HepG2 (cell line): ENCODE measurements around the gene AEN. TPM values are rescaled to one million over a fixed set of nuclear protein-coding genes. Genes with fewer than 3 reads are reported as not detected.

Experiments used
- DPF2 ChIP-seq: sonication (generic); formaldehyde crosslinking; IDR thresholded peaks from 2 replicates; pipeline ENCODE4 v1.4.0; 2020; ENCODE audit warnings: mild to moderate bottlenecking, low read depth, missing genetic modification reagents, borderline replicate concordance
- GATA4 ChIP-seq: sonication (generic); IDR thresholded peaks from 2 replicates; pipeline ENCODE4 v1.6.1; 2016; ENCODE audit warnings: antibody characterized with exemption, low read depth, borderline replicate concordance
- GATAD1 ChIP-seq: IDR thresholded peaks from 2 replicates; pipeline ENCODE4 v1.6.1; 2016; ENCODE audit warnings: missing genetic modification reagents, missing compliant biosample characterization
- HOXA7 ChIP-seq: sonication (generic); formaldehyde crosslinking; IDR thresholded peaks from 2 replicates; pipeline ENCODE4 v1.8.1; 2022; ENCODE audit warnings: mild to moderate bottlenecking, missing genetic modification reagents, moderate library complexity
- KAT7 ChIP-seq: IDR thresholded peaks from 2 replicates; pipeline ENCODE4 v1.6.1; 2018; ENCODE audit warnings: borderline replicate concordance, missing compliant biosample characterization
- MAFG ChIP-seq: sonication (generic); formaldehyde crosslinking; IDR thresholded peaks from 2 replicates; pipeline ENCODE4 v1.5.1; 2020; ENCODE audit warnings: mild to moderate bottlenecking, missing genetic modification reagents
- NCOA2 ChIP-seq: sonication (generic); formaldehyde crosslinking; IDR thresholded peaks from 2 replicates; pipeline ENCODE4 v1.8.0; 2022; ENCODE audit warnings: inconsistent platforms
- PITX1 ChIP-seq: sonication (generic); formaldehyde crosslinking; IDR thresholded peaks from 2 replicates; pipeline ENCODE4 v1.5.1; 2020; ENCODE audit warnings: mild to moderate bottlenecking, missing genetic modification reagents
- PPARG ChIP-seq: conservative IDR thresholded peaks from 2 replicates; pipeline ENCODE4 v1.6.1; 2016; ENCODE audit warnings: missing biosample characterization, missing genetic modification reagents
- RAD21 ChIP-seq: fragments of 450-650 bp; formaldehyde crosslinking; IDR thresholded peaks from 2 replicates; pipeline ENCODE4 v1.5.0; 2020; ENCODE audit warnings: mild to moderate bottlenecking
- SCMH1 ChIP-seq: sonication (generic); formaldehyde crosslinking; IDR thresholded peaks from 2 replicates; pipeline ENCODE4 v1.9.0; 2021; ENCODE audit warnings: missing genetic modification reagents, mild to moderate bottlenecking, borderline replicate concordance
- SMARCE1 ChIP-seq: fragments of 450-650 bp; IDR thresholded peaks from 2 replicates; pipeline ENCODE4 v1.6.1; 2017; ENCODE audit warnings: borderline replicate concordance
- STAG1 ChIP-seq: sonication (generic); formaldehyde crosslinking; IDR thresholded peaks from 2 replicates; pipeline ENCODE4 v1.4.0; 2020; ENCODE audit warnings: missing genetic modification reagents
- ZNF557 ChIP-seq: sonication (generic); formaldehyde crosslinking; IDR thresholded peaks from 2 replicates; pipeline ENCODE4 v1.4.0; 2020; ENCODE audit warnings: missing genetic modification reagents
- ZNF766 ChIP-seq: sonication (generic); formaldehyde crosslinking; IDR thresholded peaks from 2 replicates; pipeline ENCODE4 v1.5.0; 2020; ENCODE audit warnings: missing genetic modification reagents, borderline replicate concordance
- ZNF781 ChIP-seq: sonication (generic); formaldehyde crosslinking; IDR thresholded peaks from 2 replicates; pipeline ENCODE4 v1.5.1; 2020; ENCODE audit warnings: borderline replicate concordance, mild to moderate bottlenecking, missing genetic modification reagents; ENCODE audit errors: not compliant biosample characterization
- polyA plus RNA-seq, 8 experiments: library from polyadenylated mRNA; depleted of rRNA in 3 of 8; stranded (reverse) in 7 of 8; unstranded in 1 of 8; fragments of >200 nt; fragmentation: Illumina TruSeq in 4 of 8; extraction: Trizol in 4 of 8; gene quantifications; 2 replicates each; pipeline versions ENCODE4 v1.2.1 to v1.2.3, GENCODE V29; 2011 to 2016; ENCODE audit warnings: low read depth in 4 of 8, missing spikeins in 1 of 8, mixed read lengths in 1 of 8; ENCODE audit not compliant: insufficient read depth in 1 of 8
- total RNA-seq, 5 experiments: library from RNA; depleted of rRNA; stranded (reverse); fragments of >200 nt; fragmentation: Illumina TruSeq; extraction: Trizol; gene quantifications; 2 replicates each; pipeline ENCODE4 v1.2.3, GENCODE V29; 2016; ENCODE audit warnings: low read depth in 1 of 5
- TF ChIP-seq, protein P1 (sequence below): sonication (generic); formaldehyde crosslinking; IDR thresholded peaks from 2 replicates; pipeline ENCODE4 v1.4.0; 2020; ENCODE audit warnings: missing genetic modification reagents
- TF ChIP-seq, protein P2 (sequence below): sonication (generic); formaldehyde crosslinking; IDR thresholded peaks from 2 replicates; pipeline ENCODE4 v1.5.0; 2020; ENCODE audit warnings: mild to moderate bottlenecking, missing genetic modification reagents, borderline replicate concordance
- TF ChIP-seq, protein P3 (sequence below): sonication (generic); formaldehyde crosslinking; conservative IDR thresholded peaks from 2 replicates; pipeline ENCODE4 v1.4.0; 2020; ENCODE audit warnings: missing genetic modification reagents
- TF ChIP-seq, protein P4 (sequence below): sonication (generic); formaldehyde crosslinking; conservative IDR thresholded peaks from 2 replicates; pipeline ENCODE4 v1.4.0; 2020; ENCODE audit warnings: missing genetic modification reagents
- TF ChIP-seq, protein P5 (sequence below): IDR thresholded peaks from 2 replicates; pipeline ENCODE4 v1.6.1; 2016

Gene AEN
- total and polyA plus RNA-seq, 2 of the 13 experiments (the other 11 are each of a cell fraction or from before 2014, with no cell fraction given): 51.3 to 118 TPM

DNA sequence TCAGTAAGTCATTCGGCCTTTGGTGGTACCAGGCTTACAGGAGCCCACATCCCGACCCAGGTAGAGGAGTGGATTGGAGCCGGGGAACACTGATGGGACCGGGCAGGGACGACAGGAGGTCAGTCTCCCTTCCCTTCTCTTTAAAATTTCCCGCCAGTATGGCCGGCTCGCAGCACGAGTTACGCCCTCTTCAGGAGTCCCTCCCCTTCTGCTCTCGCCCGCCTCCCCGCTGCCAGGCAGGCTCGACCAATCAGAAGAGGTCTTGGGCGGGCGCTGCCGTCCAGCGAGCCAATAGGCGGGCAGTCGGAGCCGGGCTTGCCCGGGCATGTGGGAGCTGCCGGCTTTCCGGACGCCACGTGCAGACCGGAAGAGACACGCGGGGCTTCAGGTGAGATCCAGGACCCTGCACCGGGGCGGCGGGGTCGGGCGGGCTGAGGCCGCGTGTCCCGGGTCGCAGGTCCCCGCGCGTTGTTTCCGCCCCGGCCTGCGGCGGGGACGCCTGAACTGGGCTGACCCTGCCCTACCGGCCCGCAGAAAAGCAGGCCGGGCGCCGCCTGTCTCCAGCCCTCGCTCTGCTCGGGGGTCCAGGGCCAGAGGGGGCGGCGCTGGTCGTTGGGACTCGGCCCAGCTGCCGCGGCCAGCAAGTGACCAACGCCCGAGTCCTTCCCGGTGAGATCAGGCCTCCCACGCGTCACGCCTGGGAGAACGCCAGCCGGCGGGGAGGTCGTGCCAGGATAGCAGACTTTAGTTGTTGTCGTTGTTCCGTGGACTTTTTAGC, at the start of gene AEN (continued):
- TF ChIP-seq, protein P1, sequence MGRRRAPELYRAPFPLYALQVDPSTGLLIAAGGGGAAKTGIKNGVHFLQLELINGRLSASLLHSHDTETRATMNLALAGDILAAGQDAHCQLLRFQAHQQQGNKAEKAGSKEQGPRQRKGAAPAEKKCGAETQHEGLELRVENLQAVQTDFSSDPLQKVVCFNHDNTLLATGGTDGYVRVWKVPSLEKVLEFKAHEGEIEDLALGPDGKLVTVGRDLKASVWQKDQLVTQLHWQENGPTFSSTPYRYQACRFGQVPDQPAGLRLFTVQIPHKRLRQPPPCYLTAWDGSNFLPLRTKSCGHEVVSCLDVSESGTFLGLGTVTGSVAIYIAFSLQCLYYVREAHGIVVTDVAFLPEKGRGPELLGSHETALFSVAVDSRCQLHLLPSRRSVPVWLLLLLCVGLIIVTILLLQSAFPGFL (CRISPR knock-in tag): no peak
- TF ChIP-seq PPARG (CRISPR knock-in tag) (no peak; the same call in 1 of the 2 replicates), SMARCE1 (no peak), HOXA7 (CRISPR knock-in tag) (no peak), GATA4 (no peak), DPF2 (CRISPR knock-in tag) (no peak), GATAD1 (CRISPR knock-in tag) (no peak; the same call in none of the 2 replicates), STAG1 (no peak), MAFG (no peak), PITX1 (peak; percentile 48; the same call in 1 of the 2 replicates), NCOA2 (CRISPR knock-in tag) (peak; percentile 21; the same call in 1 of the 2 replicates), SCMH1 (CRISPR knock-in tag) (no peak), ZNF557 (CRISPR knock-in tag) (no peak), RAD21 (peak; percentile 42), ZNF781 (CRISPR knock-in tag) (no peak), ZNF766 (peak; percentile 93), KAT7 (peak; percentile 59; the same call in 1 of the 2 replicates)
- TF ChIP-seq, protein P2, sequence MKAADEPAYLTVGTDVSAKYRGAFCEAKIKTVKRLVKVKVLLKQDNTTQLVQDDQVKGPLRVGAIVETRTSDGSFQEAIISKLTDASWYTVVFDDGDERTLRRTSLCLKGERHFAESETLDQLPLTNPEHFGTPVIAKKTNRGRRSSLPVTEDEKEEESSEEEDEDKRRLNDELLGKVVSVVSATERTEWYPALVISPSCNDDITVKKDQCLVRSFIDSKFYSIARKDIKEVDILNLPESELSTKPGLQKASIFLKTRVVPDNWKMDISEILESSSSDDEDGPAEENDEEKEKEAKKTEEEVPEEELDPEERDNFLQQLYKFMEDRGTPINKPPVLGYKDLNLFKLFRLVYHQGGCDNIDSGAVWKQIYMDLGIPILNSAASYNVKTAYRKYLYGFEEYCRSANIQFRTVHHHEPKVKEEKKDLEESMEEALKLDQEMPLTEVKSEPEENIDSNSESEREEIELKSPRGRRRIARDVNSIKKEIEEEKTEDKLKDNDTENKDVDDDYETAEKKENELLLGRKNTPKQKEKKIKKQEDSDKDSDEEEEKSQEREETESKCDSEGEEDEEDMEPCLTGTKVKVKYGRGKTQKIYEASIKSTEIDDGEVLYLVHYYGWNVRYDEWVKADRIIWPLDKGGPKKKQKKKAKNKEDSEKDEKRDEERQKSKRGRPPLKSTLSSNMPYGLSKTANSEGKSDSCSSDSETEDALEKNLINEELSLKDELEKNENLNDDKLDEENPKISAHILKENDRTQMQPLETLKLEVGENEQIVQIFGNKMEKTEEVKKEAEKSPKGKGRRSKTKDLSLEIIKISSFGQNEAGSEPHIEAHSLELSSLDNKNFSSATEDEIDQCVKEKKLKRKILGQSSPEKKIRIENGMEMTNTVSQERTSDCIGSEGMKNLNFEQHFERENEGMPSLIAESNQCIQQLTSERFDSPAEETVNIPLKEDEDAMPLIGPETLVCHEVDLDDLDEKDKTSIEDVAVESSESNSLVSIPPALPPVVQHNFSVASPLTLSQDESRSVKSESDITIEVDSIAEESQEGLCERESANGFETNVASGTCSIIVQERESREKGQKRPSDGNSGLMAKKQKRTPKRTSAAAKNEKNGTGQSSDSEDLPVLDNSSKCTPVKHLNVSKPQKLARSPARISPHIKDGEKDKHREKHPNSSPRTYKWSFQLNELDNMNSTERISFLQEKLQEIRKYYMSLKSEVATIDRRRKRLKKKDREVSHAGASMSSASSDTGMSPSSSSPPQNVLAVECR (CRISPR knock-in tag): peak; percentile 99
- TF ChIP-seq, protein P3, sequence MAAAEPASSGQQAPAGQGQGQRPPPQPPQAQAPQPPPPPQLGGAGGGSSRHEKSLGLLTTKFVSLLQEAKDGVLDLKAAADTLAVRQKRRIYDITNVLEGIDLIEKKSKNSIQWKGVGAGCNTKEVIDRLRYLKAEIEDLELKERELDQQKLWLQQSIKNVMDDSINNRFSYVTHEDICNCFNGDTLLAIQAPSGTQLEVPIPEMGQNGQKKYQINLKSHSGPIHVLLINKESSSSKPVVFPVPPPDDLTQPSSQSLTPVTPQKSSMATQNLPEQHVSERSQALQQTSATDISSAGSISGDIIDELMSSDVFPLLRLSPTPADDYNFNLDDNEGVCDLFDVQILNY (CRISPR knock-in tag): peak; percentile 87
- TF ChIP-seq, protein P4, sequence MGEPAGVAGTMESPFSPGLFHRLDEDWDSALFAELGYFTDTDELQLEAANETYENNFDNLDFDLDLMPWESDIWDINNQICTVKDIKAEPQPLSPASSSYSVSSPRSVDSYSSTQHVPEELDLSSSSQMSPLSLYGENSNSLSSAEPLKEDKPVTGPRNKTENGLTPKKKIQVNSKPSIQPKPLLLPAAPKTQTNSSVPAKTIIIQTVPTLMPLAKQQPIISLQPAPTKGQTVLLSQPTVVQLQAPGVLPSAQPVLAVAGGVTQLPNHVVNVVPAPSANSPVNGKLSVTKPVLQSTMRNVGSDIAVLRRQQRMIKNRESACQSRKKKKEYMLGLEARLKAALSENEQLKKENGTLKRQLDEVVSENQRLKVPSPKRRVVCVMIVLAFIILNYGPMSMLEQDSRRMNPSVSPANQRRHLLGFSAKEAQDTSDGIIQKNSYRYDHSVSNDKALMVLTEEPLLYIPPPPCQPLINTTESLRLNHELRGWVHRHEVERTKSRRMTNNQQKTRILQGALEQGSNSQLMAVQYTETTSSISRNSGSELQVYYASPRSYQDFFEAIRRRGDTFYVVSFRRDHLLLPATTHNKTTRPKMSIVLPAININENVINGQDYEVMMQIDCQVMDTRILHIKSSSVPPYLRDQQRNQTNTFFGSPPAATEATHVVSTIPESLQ: no peak
- TF ChIP-seq, protein P5, sequence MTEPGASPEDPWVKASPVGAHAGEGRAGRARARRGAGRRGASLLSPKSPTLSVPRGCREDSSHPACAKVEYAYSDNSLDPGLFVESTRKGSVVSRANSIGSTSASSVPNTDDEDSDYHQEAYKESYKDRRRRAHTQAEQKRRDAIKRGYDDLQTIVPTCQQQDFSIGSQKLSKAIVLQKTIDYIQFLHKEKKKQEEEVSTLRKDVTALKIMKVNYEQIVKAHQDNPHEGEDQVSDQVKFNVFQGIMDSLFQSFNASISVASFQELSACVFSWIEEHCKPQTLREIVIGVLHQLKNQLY (CRISPR knock-in tag): peak; percentile 43; the same call in 1 of the 2 replicates
